Stimulated activated effector memory CD8-positive, alpha-beta T cell treated with anti-CD3 and anti-CD28 coated beads, Interleukin-12 subunit alpha, Interleukin-12 subunit beta, amount 100 ng/mL, for 72 hours (primary cell): ENCODE data around the gene CASP7.

Experiments used
- ATAC-seq: fragments of 150-1000 bp; cut with Tn5 transposase; 2 replicates; pipeline ENCODE4 v1.10.0; 2021
- DNase-seq, 2 donors: peaks; one replicate each; pipeline ENCODE4 v3.0.0; 2021 to 2022; ENCODE audit warnings: low spot score in 2 of 2
- H3K27ac Mint-ChIP-seq: one replicate; pipeline ENCODE4 v1.8.0; 2022; ENCODE audit warnings: mild to moderate bottlenecking, mixed read lengths
- H3K36me3 Mint-ChIP-seq: one replicate; pipeline ENCODE4 v1.8.0; 2022; ENCODE audit warnings: mild to moderate bottlenecking, mixed read lengths
- H3K4me1 Mint-ChIP-seq: one replicate; pipeline ENCODE4 v1.8.0; 2022; ENCODE audit warnings: mixed read lengths
- H3K4me3 Mint-ChIP-seq: one replicate; pipeline ENCODE4 v1.8.0; 2022; ENCODE audit warnings: mild to moderate bottlenecking, mixed read lengths
- H3K9me3 Mint-ChIP-seq: one replicate; pipeline ENCODE4 v1.8.0; 2022; ENCODE audit warnings: mixed read lengths

Gene CASP7

DNA sequence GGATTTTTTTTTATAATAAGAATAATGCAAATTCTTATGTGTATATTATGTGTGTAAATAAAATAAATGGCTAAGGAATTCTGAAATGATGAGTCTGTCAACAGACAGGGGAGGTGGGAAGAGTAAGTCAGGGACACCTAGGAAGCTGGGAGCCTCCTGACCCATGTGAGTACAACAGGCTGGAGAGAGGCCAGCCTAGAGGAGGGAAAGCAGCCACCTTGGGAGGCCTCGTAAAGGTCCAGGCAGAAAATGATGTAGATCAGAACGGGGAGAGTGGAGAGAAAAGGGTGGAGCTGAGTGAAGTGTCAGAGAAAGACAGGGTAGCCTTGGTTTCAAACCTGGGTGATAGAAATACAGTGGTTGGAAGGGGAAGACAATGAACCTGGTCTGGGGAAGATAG, 22.8 kb upstream of the CASP7 start:
- H3K4me3 Mint-ChIP-seq = no peak overlapping the region
- H3K4me1 Mint-ChIP-seq = no peaks in the 10 kb centered on the region
- no peaks in the 10 kb centered on the region for H3K9me3 Mint-ChIP-seq
- ATAC-seq (no peak), DNase-seq (no peak)
- no peaks in the 10 kb centered on the region for H3K36me3 Mint-ChIP-seq
- H3K27ac Mint-ChIP-seq = no peak overlapping the region

DNA sequence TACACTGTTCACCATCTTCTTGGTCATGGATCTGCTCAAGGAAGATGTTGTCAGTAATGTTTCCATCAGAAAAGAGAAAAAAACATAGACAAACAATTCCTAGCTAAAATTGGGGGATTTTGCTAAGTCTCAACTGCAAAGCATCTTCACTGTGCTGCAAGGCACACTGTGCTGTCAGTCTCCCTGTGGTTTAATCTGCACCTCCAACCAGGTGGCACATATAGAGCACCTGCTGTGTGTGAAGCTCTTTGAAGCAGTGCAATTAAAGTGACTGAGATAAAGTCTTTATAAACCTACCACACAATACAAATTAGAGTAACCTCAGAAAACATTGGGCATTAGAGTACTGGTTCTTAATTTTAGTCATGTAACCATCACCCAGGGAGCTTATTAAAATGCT, 22.2 kb upstream of the CASP7 start:
- Mint-ChIP-seq H3K36me3 (no peaks in the 10 kb centered on the region), H3K27ac (no peak overlapping the region), H3K4me3 (no peak overlapping the region), H3K4me1 (no peaks in the 10 kb centered on the region), H3K9me3 (no peaks in the 10 kb centered on the region)
- ATAC-seq (no peak), DNase-seq (no peak)

DNA sequence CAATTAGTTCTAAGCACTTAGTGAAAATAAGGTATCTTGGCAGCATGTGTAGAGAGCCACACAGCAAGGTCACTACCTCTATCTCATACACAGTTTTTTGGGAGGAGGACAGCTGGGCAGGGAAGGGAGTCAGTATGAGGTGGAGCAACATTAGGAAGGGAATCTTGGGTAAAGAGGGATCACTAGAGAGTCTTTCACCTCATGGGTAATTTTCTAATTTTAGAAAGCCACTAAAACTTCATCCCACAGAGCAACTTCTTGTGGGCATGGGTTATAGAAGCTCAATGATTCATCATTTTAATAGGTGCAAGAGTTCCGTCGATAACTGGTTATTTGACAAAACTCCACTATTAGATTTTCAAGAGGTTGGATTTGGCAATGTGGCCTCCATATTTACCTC, 18.4 kb upstream of the CASP7 start:
- DNase-seq = no peak
- H3K36me3 Mint-ChIP-seq = no peaks in the 10 kb centered on the region
- no peak for ATAC-seq
- no peak overlapping the region for H3K27ac Mint-ChIP-seq
- H3K4me3 Mint-ChIP-seq = no peak overlapping the region
- H3K4me1 Mint-ChIP-seq = no peaks in the 10 kb centered on the region
- H3K9me3 Mint-ChIP-seq = no peaks in the 10 kb centered on the region

DNA sequence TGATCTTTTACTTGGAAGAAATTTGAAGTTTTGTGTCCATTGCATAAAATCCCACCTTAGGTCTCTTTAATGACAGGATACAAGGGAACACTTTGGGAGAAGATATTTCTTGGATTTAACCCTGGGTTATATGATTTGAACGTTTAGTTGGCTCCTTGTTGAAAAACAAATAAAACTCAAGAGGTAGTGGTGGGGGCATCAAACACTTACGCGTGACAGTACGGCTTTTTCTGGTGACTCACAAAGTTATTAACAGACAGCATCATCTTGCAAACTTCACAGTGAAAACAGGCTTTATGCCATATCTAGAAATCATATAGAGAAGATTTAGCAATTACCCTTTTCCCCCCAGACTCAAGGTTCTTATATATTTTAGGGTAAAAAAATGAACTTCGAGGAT, 16.6 kb upstream of the CASP7 start:
- H3K9me3 Mint-ChIP-seq = peaks cover 3% of the 10 kb centered on the region
- H3K27ac Mint-ChIP-seq = no peak overlapping the region
- DNase-seq (no peak), ATAC-seq (no peak)
- no peak overlapping the region for H3K4me3 Mint-ChIP-seq
- H3K4me1 Mint-ChIP-seq = peaks cover 7% of the 10 kb centered on the region
- no peaks in the 10 kb centered on the region for H3K36me3 Mint-ChIP-seq

DNA sequence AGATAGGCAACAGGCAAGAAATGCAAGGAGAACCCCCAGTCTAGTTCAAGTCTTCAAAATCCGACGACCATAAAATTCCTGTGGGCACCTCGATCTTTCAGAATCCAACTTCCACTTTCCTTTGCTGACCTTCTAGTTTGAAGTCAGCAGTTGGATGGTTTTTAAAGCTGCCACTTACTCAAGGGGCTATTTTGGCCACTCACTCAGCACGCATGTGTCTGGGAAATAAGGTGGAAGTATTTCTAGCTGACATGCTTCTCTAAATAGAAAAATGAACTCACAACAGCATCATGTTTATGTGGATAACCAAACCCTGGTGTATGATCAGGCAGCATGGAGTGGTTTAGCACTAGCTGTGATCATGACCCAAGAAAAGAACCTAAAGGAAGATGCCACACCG, 15.8 kb upstream of the CASP7 start, which contains the start of gene NRAP:
TSS of gene NRAP (minus strand) at position 134 of the 400 bp plus-strand sequence. CDS start 159 bp downstream, outside the sequence.
- H3K4me3 Mint-ChIP-seq = no peak within 1 kb of the TSS
- DNase-seq = no peak
- H3K4me1 Mint-ChIP-seq = peaks cover 7% of the 10 kb centered on the region
- no peak within 1 kb of the TSS for H3K27ac Mint-ChIP-seq
- peaks cover 3% of the 10 kb centered on the region for H3K9me3 Mint-ChIP-seq
- H3K36me3 Mint-ChIP-seq = no peaks in the 10 kb centered on the region
- ATAC-seq = no peak

DNA sequence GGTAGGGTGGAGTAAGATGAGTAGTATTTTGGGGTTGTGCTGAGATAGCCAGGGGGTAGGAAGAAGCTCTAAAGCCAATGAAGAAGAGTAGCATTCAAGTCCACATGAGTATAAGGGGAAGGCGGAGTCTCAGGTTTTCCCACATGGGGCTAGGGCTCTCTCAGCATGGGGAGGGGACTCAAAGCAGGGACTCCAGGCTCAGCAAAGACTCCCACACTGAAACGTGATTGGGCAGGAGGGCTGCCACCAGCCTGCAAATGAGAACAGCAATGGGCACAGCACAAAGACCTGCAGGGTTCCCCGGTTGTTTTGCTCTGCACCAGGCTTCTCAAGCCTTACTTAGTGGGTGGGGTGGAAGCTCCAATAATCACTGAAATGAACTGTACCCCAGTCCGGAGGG, 14.4 kb upstream of the CASP7 start:
- DNase-seq (no peak), ATAC-seq (no peak)
- no peak overlapping the region for H3K27ac Mint-ChIP-seq
- H3K4me1 Mint-ChIP-seq = peaks cover 7% of the 10 kb centered on the region
- H3K36me3 Mint-ChIP-seq = no peaks in the 10 kb centered on the region
- peaks cover 3% of the 10 kb centered on the region for H3K9me3 Mint-ChIP-seq
- no peak overlapping the region for H3K4me3 Mint-ChIP-seq

DNA sequence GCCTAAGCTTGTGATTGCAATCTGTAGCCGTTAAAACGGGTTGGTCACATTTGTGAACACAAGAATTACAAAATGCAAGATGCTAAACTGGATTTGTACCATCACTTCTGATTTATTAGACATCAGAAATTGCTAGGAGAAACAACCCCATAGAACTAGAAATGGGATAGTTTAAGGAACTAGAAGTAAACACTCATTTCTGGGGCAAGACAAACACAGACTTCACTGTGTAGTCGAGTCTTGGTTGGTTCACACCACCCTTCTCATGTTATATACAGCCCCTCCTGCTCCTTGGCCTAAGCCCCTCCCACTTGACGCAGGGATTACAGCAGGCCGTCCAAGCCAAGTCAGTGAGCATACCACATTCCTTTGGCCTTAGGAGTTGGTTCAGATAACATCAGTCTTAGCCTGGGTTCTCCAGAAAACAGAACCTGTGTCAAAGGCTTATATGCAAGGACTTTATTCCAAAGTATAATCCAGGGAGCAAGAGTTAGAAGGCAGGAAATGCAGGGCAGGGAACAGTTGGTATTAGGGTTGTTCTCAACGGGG, 13.8 kb upstream of the CASP7 start:
- no peak for DNase-seq
- Mint-ChIP-seq H3K27ac (no peak overlapping the region), H3K36me3 (no peaks in the 10 kb centered on the region), H3K4me3 (no peak overlapping the region), H3K4me1 (peaks cover 7% of the 10 kb centered on the region), H3K9me3 (peaks cover 3% of the 10 kb centered on the region)
- ATAC-seq = no peak

DNA sequence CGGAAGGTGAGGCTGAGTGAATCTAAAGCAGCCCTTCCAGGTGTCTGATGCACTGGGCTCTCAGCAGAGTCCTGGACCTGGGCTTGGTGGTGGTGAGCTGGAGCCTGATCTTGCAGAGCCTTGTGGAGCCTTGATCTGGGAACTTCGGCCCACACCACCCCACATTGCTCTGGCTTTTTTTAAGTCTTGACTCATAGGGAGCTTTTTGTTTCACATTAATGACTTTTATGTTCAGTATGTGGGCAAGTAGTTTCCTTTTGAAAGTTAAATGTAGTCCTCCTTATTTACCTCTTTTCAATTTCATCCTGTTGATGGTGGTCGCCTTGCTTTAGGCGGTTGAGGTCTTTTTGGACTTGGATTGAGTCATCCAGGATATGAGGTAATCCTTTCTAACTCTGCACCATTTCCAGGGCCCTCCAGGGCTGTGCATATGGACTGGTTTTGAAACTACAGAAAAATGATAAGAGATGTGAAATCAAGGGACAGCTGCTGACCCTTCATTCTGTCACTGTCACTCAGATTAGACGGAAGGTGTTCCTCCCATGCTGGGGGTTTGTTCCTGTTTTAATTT, 12.9 kb upstream of the CASP7 start:
- Mint-ChIP-seq H3K4me3 (no peak overlapping the region), H3K4me1 (peaks cover 7% of the 10 kb centered on the region), H3K36me3 (no peaks in the 10 kb centered on the region), H3K27ac (peak overlapping the region; percentile 73), H3K9me3 (peaks cover 3% of the 10 kb centered on the region)
- peak in 1 of 2 donors; percentile 51 for DNase-seq
- ATAC-seq = peak; percentile 93

DNA sequence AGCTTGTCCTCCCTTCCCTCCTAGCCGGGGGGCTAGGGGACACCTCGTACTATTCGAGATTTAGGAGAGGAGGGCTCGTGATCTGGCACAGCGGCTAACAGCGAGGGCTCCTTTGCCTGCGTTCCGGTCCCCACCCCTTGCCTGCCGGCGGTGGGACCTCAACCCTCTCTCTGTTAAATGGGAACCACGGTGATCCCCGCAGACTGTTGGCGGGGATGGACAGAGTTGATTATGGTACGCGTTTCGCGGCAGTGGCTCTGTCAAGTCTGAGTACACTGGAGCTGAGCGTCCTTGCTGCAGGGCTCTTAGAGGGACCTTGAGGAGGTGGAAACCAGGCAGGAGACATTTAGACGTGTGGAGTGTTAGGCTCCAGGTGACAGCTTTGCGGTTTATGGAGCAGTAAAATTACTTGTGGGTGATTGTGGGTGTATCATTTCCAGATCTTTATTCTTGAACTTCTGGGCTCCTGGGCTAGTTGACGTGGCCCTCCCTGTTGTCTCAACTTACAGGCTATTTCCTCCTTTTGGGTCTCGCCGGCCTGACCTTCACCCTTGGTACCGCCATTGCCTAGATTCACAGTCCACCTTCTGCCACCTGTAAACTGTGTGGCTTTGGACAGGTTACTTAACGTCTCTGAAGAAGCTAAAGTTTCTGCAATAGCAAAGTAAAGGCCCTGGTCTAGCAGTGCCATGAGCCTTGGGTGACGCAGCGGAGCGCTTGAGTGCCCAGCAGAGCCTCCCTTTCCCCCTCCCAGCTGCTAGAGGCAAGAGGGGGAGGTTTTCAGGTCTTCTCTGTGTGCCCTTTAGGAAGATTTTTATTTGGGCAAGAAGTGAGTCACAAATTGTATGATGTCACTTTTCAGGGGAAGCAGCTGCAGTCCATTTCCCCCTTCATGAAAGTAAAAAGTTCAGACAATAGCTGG, 739 bp downstream of the CASP7 start:
- DNase-seq (peak; percentile 27 to 67), ATAC-seq (peak; percentile 36)
- peaks cover 59% of the 10 kb centered on the region for H3K4me1 Mint-ChIP-seq

DNA sequence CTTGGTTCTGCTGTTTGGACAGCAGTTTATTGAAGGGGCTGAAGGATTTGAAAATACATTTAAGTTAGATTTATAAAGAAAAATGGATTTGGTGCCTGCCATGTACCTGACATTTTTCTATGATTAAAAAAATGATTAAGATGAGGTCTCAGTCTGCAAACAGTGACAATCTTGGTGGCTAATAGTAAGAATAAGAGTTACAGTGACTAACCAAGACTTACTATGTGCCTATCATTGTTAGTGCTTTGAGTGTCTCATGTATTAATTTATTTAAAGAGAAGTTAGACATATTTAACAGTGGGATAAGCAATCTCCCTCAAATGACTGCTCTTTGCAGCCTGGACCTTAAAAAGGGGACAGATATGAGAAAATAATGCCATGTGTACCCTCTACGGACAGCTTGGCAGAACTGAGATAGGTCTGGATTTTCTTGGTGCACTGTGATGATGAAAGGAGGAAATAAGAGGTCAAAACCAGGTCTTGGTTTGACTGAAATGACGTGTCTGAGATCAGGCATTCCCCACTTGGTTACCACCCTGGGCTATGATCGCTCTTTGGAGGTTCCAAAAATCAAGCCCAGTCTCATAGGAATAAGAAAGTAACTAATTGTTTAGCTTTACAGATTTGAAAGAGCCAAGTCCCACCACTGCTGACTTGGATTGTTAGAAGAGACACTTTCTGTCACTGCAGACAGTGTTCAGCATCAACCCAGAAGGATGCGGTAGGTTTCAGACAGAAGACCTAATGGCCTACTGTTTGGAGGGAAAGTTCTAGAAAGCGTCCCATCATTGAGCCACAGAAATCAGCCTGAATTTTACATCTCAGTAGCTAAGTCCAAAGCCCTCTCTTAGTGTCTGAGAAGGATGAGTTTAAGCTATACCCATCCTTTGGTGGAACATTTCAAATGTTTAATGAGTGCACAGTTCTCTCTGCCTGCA, 2.1 kb downstream of the CASP7 start:
- Mint-ChIP-seq H3K27ac (peak overlapping the region; percentile 92), H3K9me3 (peaks cover 17% of the 10 kb centered on the region), H3K36me3 (no peaks in the 10 kb centered on the region), H3K4me1 (peaks cover 65% of the 10 kb centered on the region), H3K4me3 (peak overlapping the region; percentile 97)
- DNase-seq (peak; percentile 30 to 77), ATAC-seq (peak; percentile 82)

More for the DNA sequence above, 739 bp downstream of the CASP7 start:
- H3K36me3 Mint-ChIP-seq = no peaks in the 10 kb centered on the region
- peaks cover 9% of the 10 kb centered on the region for H3K9me3 Mint-ChIP-seq
- peak overlapping the region; percentile 97 for H3K4me3 Mint-ChIP-seq
- peak overlapping the region; percentile 92 for H3K27ac Mint-ChIP-seq

DNA sequence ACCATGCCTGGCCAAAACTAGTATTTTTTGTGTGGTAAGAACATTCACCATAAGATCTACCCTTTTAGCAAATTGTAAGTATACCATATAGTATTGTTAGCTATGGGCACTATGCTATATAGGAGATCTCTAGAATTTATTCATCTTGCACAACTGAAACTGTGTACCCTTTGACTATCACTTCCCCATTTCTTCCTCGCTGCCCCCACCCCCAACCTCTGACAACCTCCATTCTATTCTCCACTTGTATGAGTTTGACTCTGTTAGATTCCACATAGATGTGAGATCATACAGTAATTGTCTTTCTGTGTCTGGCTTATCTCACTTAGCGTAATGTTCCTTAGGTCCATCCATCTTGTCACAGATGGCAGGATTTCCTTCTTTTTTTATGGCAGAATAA, 3.6 kb downstream of the CASP7 start:
- ATAC-seq = no peak
- peaks cover 71% of the 10 kb centered on the region for H3K4me1 Mint-ChIP-seq

DNA sequence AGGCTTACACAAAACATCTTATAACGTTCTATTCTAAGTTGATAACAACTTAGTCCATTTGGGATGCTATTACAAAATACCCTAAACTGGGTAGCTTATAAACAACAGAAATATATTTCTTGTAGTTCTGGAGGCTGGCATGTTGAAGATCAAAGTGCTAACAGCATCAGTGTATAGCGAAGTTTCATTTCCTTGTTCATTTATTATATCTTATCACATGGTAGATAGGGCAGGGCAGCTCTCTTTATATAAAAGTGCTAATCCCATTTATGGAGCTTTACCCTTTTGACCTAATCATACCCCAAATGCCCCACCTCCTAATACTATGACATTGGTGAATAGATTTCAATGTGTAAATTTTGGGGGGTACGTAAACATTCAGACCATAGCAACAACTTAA, 6.3 kb downstream of the CASP7 start:
- no peak for DNase-seq
- Mint-ChIP-seq H3K9me3 (peaks cover 32% of the 10 kb centered on the region), H3K4me3 (no peak overlapping the region), H3K36me3 (no peaks in the 10 kb centered on the region), H3K4me1 (peaks cover 76% of the 10 kb centered on the region), H3K27ac (no peak overlapping the region)
- ATAC-seq = no peak

More for the DNA sequence above, 3.6 kb downstream of the CASP7 start:
- Mint-ChIP-seq H3K9me3 (peaks cover 31% of the 10 kb centered on the region), H3K27ac (no peak overlapping the region), H3K4me3 (no peak overlapping the region), H3K36me3 (no peaks in the 10 kb centered on the region)
- no peak for DNase-seq

DNA sequence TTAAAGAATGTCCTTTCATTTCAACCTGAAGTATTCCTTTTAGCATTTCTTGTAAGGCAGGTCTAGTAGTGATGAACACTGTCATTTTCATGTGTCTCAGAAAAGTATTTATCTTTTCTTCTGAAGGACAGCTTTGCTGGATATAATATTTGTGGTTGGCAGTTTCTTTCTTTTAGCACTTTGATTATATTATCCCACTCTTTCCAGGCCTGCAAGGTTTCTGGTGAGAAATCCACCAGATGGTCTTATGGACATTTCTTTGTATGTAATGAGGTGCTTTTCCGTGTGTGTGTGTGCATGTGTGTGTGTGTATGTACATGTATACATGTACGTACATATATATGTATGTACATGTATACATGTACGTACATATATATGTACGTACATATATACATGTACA, 7.3 kb downstream of the CASP7 start:
- Mint-ChIP-seq H3K9me3 (peaks cover 32% of the 10 kb centered on the region), H3K36me3 (no peaks in the 10 kb centered on the region), H3K27ac (no peak overlapping the region), H3K4me1 (peaks cover 66% of the 10 kb centered on the region), H3K4me3 (no peak overlapping the region)
- DNase-seq = no peak
- ATAC-seq = no peak

DNA sequence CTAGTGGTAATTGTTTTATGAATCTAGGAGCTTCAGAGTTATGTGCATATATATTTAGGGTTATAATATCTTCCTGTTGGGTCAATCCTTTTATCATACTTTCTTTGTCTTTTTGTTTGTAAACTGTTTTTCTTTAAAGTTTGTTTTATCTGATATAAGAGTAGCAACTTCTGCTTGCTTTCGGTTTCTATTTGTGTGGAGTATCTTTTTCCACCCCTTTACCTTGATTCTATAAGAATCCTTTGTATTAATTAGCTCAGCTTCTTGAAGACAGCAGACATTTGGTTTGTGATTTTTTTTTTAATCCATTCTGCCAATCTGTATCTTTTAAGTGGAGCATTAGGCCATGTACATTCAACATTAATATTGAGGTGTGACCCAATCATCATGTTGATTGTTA, 9.3 kb downstream of the CASP7 start:
- ATAC-seq (no peak), DNase-seq (no peak)
- Mint-ChIP-seq H3K4me3 (peak overlapping the region; percentile 51), H3K9me3 (peaks cover 41% of the 10 kb centered on the region), H3K27ac (peak overlapping the region; percentile 14), H3K36me3 (no peaks in the 10 kb centered on the region), H3K4me1 (peaks cover 56% of the 10 kb centered on the region)

DNA sequence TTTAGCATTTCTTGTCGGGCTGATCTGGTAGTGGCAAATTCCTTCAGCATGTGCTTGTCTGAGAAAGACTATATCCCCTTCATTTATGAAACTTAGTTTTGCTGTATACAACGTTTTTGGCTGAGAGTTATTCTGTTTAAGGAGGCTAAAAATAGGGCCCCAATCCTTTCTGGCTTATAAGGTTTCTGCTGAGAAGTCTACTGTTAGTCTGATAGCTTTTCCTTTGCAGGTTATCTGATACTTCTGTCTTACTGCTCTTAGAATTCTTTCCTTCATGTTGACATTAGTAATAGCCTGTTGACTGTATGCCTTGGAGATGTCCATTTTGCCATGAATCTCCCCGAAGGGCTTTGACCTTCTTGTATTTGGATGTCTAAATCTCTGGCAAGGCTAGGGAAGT, 9.9 kb downstream of the CASP7 start:
- DNase-seq (no peak), ATAC-seq (no peak)
- no peak overlapping the region for H3K27ac Mint-ChIP-seq
- peaks cover 51% of the 10 kb centered on the region for H3K4me1 Mint-ChIP-seq
- H3K4me3 Mint-ChIP-seq = peak overlapping the region; percentile 51
- H3K9me3 Mint-ChIP-seq = peaks cover 37% of the 10 kb centered on the region
- no peaks in the 10 kb centered on the region for H3K36me3 Mint-ChIP-seq
